OCI-LY1 (cell line): ENCODE data around the gene DHRS11.

Experiments
- EZH2 ChIP-seq: fragments of 200-600 bp; sonication (generic), shearing (Covaris generic); IDR thresholded peaks from 2 replicates; pipeline ENCODE4 v1.8.0; 2017; ENCODE audit warnings: borderline replicate concordance, mixed run types, mild to moderate bottlenecking, antibody characterized with exemption, low read length, moderate library complexity, mixed read lengths
- TF ChIP-seq, protein P1 (sequence below): fragments of 200-600 bp; sonication (generic), shearing (Covaris generic); IDR thresholded peaks from 2 replicates; pipeline ENCODE4 v1.5.1; 2017; ENCODE audit warnings: mild to moderate bottlenecking, antibody characterized with exemption, low read length, moderate library complexity, mixed read lengths

DNA sequence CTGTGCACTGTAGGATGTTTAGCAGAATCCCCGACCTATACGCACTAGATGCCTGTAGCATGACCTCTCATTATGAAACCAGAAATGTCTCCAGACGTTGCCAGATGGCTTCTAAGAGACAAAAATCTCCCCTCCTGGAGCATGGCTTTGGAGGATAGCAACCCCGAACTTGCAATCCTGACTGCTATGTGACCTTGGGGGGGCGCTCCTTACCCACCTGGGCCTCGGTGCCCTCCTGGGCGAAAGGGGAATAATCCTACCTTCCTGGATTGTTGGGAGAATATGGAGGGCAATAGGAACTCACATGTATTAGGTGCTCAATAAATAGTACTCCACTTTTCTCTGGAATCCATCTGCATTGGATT lies 17.8 kb downstream of the DHRS11 start:
- TF ChIP-seq, protein P1, sequence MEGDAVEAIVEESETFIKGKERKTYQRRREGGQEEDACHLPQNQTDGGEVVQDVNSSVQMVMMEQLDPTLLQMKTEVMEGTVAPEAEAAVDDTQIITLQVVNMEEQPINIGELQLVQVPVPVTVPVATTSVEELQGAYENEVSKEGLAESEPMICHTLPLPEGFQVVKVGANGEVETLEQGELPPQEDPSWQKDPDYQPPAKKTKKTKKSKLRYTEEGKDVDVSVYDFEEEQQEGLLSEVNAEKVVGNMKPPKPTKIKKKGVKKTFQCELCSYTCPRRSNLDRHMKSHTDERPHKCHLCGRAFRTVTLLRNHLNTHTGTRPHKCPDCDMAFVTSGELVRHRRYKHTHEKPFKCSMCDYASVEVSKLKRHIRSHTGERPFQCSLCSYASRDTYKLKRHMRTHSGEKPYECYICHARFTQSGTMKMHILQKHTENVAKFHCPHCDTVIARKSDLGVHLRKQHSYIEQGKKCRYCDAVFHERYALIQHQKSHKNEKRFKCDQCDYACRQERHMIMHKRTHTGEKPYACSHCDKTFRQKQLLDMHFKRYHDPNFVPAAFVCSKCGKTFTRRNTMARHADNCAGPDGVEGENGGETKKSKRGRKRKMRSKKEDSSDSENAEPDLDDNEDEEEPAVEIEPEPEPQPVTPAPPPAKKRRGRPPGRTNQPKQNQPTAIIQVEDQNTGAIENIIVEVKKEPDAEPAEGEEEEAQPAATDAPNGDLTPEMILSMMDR = no peak
- no peak for TF ChIP-seq EZH2
